HepG2 (cell line): ENCODE data around the gene TXNDC12. TPM values are rescaled to one million over a fixed set of nuclear protein-coding genes. Genes with fewer than 3 reads are reported as not detected.
A peak's percentile ranks its signal among the peaks of the same experiment; 100 is the strongest.

Experiments
- ARID2 ChIP-seq: sonication (generic); formaldehyde crosslinking; IDR thresholded peaks from 2 replicates; pipeline ENCODE4 v1.8.1; 2022; ENCODE audit warnings: mild to moderate bottlenecking, missing genetic modification reagents, borderline replicate concordance
- E2F5 ChIP-seq: sonication (generic); formaldehyde crosslinking; conservative IDR thresholded peaks from 2 replicates; pipeline ENCODE4 v1.4.0; 2020; ENCODE audit warnings: missing genetic modification reagents
- HMGXB3 ChIP-seq: sonication (generic); formaldehyde crosslinking; IDR thresholded peaks from 2 replicates; pipeline ENCODE4 v1.4.0; 2020; ENCODE audit warnings: missing genetic modification reagents, borderline replicate concordance
- IRF1 ChIP-seq: sonication (generic); formaldehyde crosslinking; IDR thresholded peaks from 2 replicates; pipeline ENCODE4 v1.4.0; 2020; ENCODE audit warnings: low read depth, mild to moderate bottlenecking, missing genetic modification reagents
- KAT2B ChIP-seq: fragments of 150-350 bp; IDR thresholded peaks from 2 replicates; pipeline ENCODE4 v1.6.1; 2014; ENCODE audit warnings: low read depth, low read length, borderline replicate concordance
- KDM4B ChIP-seq: sonication (generic); formaldehyde crosslinking; IDR thresholded peaks from 2 replicates; pipeline ENCODE4 v1.4.0; 2020; ENCODE audit warnings: missing genetic modification reagents
- NR2F1 ChIP-seq, 2 experiments: fragments of 450-650 bp in 1 of 2; formaldehyde crosslinking in 1 of 2; IDR thresholded peaks; 2 replicates each; pipeline versions ENCODE4 v1.5.0 to v1.6.1; 2016 to 2020; ENCODE audit warnings: mild to moderate bottlenecking in 1 of 2, missing compliant biosample characterization in 1 of 2, missing genetic modification reagents in 1 of 2, moderate library complexity in 1 of 2
- RXRB ChIP-seq: IDR thresholded peaks from 2 replicates; pipeline ENCODE4 v1.6.1; 2016; ENCODE audit warnings: borderline replicate concordance, missing genetic modification reagents, missing compliant biosample characterization
- TOPORS ChIP-seq: sonication (generic); formaldehyde crosslinking; IDR thresholded peaks from 2 replicates; pipeline ENCODE4 v1.8.0; 2023; ENCODE audit warnings: mild to moderate bottlenecking, missing genetic modification reagents
- ZNF263 ChIP-seq: sonication (generic); formaldehyde crosslinking; IDR thresholded peaks from 2 replicates; pipeline ENCODE4 v1.4.0; 2020; ENCODE audit warnings: missing genetic modification reagents
- ZNF556 ChIP-seq: sonication (generic); formaldehyde crosslinking; IDR thresholded peaks from 2 replicates; pipeline ENCODE4 v1.4.0; 2020; ENCODE audit warnings: mild to moderate bottlenecking, missing genetic modification reagents, borderline replicate concordance
- ZNF746 ChIP-seq: sonication (generic); formaldehyde crosslinking; IDR thresholded peaks from 2 replicates; pipeline ENCODE4 v1.8.0; 2022; ENCODE audit warnings: mild to moderate bottlenecking, missing genetic modification reagents
- ZNF790 ChIP-seq: sonication (generic); formaldehyde crosslinking; IDR thresholded peaks from 2 replicates; pipeline ENCODE4 v1.8.0; 2022; ENCODE audit warnings: missing genetic modification reagents, mild to moderate bottlenecking, borderline replicate concordance
- polyA plus RNA-seq, 8 experiments: library from polyadenylated mRNA; depleted of rRNA in 3 of 8; stranded (reverse) in 7 of 8; unstranded in 1 of 8; fragments of >200 nt; fragmentation: Illumina TruSeq in 4 of 8; extraction: Trizol in 4 of 8; gene quantifications; 2 replicates each; pipeline versions ENCODE4 v1.2.1 to v1.2.3, GENCODE V29; 2011 to 2016; ENCODE audit warnings: low read depth in 4 of 8, missing spikeins in 1 of 8, mixed read lengths in 1 of 8; ENCODE audit not compliant: insufficient read depth in 1 of 8
- total RNA-seq, 5 experiments: library from RNA; depleted of rRNA; stranded (reverse); fragments of >200 nt; fragmentation: Illumina TruSeq; extraction: Trizol; gene quantifications; 2 replicates each; pipeline ENCODE4 v1.2.3, GENCODE V29; 2016; ENCODE audit warnings: low read depth in 1 of 5
- TF ChIP-seq, protein P1 (sequence below): sonication (generic); formaldehyde crosslinking; IDR thresholded peaks from 2 replicates; pipeline ENCODE4 v1.4.0; 2020; ENCODE audit warnings: mild to moderate bottlenecking, missing genetic modification reagents, borderline replicate concordance

The TXNDC12 gene
- total and polyA plus RNA-seq, 2 of the 13 experiments (the other 11 are each of a cell fraction or from before 2014, with no cell fraction given) = 65.6 to 67.2 TPM

- TF ChIP-seq KAT2B (no peak), ZNF263 (CRISPR knock-in tag) (no peak), ZNF556 (CRISPR knock-in tag) (peak; percentile 91; the same call in 1 of the 2 replicates), ZNF790 (no peak), IRF1 (no peak), ZNF746 (peak; percentile 63; the same call in 1 of the 2 replicates), NR2F1 (CRISPR knock-in tag; IDR thresholded peaks at IDR 0.05) (peak; percentile 72 to 76), TOPORS (CRISPR knock-in tag) (no peak), RXRB (CRISPR knock-in tag) (peak; percentile 96), KDM4B (CRISPR knock-in tag) (0 out of 2 replicates have a peak, but pooled peaks have one; percentile 47), HMGXB3 (CRISPR knock-in tag) (peak; percentile 93), E2F5 (CRISPR knock-in tag) (no peak), ARID2 (no peak)
- TF ChIP-seq, protein P1, sequence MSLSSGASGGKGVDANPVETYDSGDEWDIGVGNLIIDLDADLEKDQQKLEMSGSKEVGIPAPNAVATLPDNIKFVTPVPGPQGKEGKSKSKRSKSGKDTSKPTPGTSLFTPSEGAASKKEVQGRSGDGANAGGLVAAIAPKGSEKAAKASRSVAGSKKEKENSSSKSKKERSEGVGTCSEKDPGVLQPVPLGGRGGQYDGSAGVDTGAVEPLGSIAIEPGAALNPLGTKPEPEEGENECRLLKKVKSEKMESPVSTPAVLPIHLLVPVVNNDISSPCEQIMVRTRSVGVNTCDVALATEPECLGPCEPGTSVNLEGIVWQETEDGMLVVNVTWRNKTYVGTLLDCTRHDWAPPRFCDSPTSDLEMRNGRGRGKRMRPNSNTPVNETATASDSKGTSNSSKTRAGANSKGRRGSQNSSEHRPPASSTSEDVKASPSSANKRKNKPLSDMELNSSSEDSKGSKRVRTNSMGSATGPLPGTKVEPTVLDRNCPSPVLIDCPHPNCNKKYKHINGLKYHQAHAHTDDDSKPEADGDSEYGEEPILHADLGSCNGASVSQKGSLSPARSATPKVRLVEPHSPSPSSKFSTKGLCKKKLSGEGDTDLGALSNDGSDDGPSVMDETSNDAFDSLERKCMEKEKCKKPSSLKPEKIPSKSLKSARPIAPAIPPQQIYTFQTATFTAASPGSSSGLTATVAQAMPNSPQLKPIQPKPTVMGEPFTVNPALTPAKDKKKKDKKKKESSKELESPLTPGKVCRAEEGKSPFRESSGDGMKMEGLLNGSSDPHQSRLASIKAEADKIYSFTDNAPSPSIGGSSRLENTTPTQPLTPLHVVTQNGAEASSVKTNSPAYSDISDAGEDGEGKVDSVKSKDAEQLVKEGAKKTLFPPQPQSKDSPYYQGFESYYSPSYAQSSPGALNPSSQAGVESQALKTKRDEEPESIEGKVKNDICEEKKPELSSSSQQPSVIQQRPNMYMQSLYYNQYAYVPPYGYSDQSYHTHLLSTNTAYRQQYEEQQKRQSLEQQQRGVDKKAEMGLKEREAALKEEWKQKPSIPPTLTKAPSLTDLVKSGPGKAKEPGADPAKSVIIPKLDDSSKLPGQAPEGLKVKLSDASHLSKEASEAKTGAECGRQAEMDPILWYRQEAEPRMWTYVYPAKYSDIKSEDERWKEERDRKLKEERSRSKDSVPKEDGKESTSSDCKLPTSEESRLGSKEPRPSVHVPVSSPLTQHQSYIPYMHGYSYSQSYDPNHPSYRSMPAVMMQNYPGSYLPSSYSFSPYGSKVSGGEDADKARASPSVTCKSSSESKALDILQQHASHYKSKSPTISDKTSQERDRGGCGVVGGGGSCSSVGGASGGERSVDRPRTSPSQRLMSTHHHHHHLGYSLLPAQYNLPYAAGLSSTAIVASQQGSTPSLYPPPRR (CRISPR knock-in tag) = peak; percentile 93
Measured at GRCh38 chr1:52037402-52037814, 17.6 kb downstream of the TXNDC12 start (continued).
